Bronchial epithelial cell (primary cell): ENCODE results near the gene FRMPD1. TPM values are rescaled to one million over a fixed set of nuclear protein-coding genes. Genes with fewer than 3 reads are reported as not detected.
"Not testable (repeated sequence)": the region's sequence is repeated elsewhere in the genome, so short reads cannot be mapped to it uniquely, and the experiment has no call there.

ENCODE experiments used
- DNase-seq: peaks from one replicate; pipeline ENCODE4 v3.0.0-alpha.2; 2010; ENCODE audit warnings: low read depth
- FAIRE-seq: peaks from 2 replicates; lab custom pipeline; 2011; peaks lifted over from hg19 to GRCh38; lab: Jason Lieb, UNC
- H3K27me3 ChIP-seq: 2 replicates; pipeline ENCODE4 v1.5.1; 2011; ENCODE audit warnings: low read length; ENCODE audit not compliant: control insufficient read depth, insufficient read depth
- H3K36me3 ChIP-seq: 2 replicates; pipeline ENCODE4 v1.5.1; 2011; ENCODE audit warnings: low read length; ENCODE audit not compliant: control insufficient read depth, insufficient read depth
- H3K4me3 ChIP-seq: 2 replicates; pipeline ENCODE4 v1.5.1; 2011; ENCODE audit warnings: mild to moderate bottlenecking, low read depth, low read length, control low read depth
- CTCF ChIP-seq: IDR thresholded peaks from 2 replicates; pipeline ENCODE4 v1.5.1; 2011; ENCODE audit warnings: mild to moderate bottlenecking, moderate library complexity, low read length, control low read depth, inconsistent platforms; ENCODE audit not compliant: insufficient read depth, severe bottlenecking
- total RNA-seq: library from RNA; depleted of rRNA; stranded (reverse); fragments of >200 nt; gene quantifications from 2 replicates; pipeline ENCODE4 v1.2.1, GENCODE V29; 2014

FRMPD1 gene
- total RNA-seq, 1 donor from 2014 or later: not detected

DNA sequence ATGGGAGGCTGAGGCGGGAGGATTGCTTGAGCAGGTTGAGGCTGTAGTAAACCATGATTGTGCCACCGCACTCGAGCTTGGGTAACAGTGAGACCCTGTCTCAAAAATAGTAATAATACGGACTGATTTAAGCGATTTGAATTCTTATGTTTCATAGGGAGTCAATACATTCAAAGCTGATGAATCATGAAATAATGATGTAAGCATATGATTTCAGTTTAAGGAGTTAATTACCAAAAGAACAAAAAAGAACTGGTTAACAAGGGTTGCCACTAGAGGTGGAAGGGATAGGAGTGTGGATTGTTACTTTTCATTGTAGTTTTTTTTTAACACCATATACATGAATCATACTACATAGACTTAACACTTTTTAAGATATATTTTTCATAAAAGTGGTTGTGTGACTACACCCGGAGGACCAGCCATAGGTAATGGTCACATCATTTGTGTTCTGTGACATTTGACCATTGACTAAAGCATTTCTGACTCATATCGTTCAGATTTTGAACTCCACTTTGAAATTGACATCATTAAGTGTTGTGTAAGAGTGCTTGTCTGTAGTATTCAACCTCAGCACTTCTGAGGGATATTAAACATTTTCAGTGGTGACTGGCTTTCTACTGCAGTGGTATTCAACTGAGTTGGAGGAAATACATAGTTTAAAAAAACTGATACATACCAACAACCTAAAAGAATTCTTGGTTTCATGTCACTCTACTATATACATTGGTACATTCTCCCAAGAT, 109.8 kb downstream of the FRMPD1 start:
- FAIRE-seq (no peak), DNase-seq (peak; percentile 69)
- H3K4me3 ChIP-seq: no peak overlapping the region
- no peaks in the 10 kb centered on the region for H3K36me3 ChIP-seq
- no peak for TF ChIP-seq CTCF
- no peaks in the 10 kb centered on the region for H3K27me3 ChIP-seq

DNA sequence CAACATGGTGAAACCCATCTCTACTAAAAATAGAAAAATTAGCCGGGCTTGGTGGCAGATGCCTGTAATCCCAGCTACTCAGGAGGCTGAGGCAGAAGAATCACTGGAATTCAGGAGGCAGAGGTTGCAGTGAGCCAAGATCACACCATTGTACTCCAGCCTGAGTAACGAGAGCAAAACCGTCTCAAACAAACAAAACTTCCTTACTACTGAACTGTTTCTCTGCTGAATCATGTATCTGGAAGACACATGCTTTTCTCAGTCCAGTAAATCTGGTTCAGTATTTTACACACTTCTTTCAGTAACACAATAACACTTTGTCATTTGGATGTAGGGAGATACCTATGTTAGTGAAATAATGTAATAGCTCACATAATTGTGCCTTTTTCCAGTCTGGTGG, 110.8 kb downstream of the FRMPD1 start:
- FAIRE-seq (no peak), DNase-seq (peak; percentile 13)
- TF ChIP-seq CTCF: no peak
- Histone ChIP-seq H3K27me3 (no peaks in the 10 kb centered on the region), H3K4me3 (no peak overlapping the region), H3K36me3 (no peaks in the 10 kb centered on the region)

DNA sequence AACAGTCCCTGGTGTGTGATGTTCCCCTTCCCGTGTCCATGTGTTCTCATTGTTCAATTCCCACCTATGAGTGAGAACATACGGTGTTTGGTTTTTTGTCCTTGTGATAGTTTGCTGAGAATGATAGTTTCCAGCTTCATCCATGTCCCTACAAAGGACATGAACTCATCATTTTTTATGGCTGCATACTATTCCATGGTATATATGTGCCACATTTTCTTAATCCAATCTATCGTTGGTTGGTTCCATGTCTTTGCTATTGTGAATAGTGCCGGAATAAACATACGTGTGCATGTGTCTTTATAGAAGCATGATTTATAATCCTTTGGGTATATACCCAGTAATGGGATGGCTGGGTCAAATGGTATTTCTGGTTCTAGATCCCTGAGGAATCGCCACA, 114.5 kb downstream of the FRMPD1 start:
- H3K36me3 ChIP-seq, H3K27me3 ChIP-seq, DNase-seq, FAIRE-seq, H3K4me3 ChIP-seq: not testable (repeated sequence)

- Histone ChIP-seq H3K27me3 (no peaks in the 10 kb centered on the region), H3K4me3 (no peak overlapping the region), H3K36me3 (peaks cover 5% of the 10 kb centered on the region)
- FAIRE-seq (no peak), DNase-seq (no peak)
- TF ChIP-seq CTCF: no peak
Observed at GRCh38 chr9:37769306-37769705, 118.6 kb downstream of the FRMPD1 start.

- FAIRE-seq (no peak), DNase-seq (no peak)
- Histone ChIP-seq H3K4me3 (no peak overlapping the region), H3K36me3 (peaks cover 5% of the 10 kb centered on the region), H3K27me3 (no peaks in the 10 kb centered on the region)
- TF ChIP-seq CTCF: no peak
Observed at GRCh38 chr9:37769995-37770394, 119.2 kb downstream of the FRMPD1 start.

DNA sequence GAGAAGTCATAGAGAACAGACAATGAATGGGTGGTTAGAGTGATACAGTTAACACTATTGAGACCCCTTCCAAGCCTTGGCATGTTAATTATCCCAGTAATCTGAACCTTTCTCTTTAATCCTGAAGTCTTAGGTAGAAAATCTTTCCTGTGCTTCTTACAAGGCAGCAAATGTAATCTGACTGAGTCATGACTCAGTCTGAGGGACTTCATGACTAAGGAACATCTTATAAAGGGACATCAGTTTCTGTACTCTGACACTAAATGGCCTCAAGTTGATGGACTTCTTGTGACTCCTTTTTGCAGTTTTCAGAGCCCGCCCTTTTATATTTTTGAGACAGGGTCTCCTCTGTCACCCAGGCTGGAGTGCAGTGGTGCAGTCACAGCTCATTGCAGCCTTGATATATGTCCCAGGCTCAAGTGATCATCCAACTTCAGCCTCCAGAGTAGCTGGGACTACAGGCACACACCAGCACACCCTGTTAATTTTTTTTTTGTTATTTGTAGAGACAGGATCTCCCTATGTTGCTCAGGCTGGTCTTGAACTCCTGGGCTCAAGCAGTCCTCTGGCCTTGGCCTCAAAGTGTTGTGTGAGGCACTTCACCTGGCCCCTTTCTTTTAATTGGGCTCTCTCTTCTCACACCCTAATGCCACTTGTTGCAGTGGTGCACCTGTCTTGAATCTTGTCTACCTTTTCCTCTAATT, 124.6 kb downstream of the FRMPD1 start:
- TF ChIP-seq CTCF: no peak
- H3K36me3 ChIP-seq: peaks cover 7% of the 10 kb centered on the region
- H3K27me3 ChIP-seq: no peaks in the 10 kb centered on the region
- peak; percentile 8 for DNase-seq
- no peak overlapping the region for H3K4me3 ChIP-seq
- FAIRE-seq: no peak
